Ovary (tissue), 9 donors: ENCODE data around the gene DNAJC8. TPM values are rescaled to one million over a fixed set of nuclear protein-coding genes. Genes with fewer than 3 reads are reported as not detected.

Experiments
- DNase-seq, 5 donors: peaks; one replicate each; pipeline ENCODE4 v3.0.0-alpha.2; 2019 to 2020
- H3K27ac ChIP-seq, 2 donors: fragments of 200-600 bp; one replicate each; pipeline versions ENCODE4 v1.5.1 to v1.8.0; 2019 to 2022
- H3K27me3 ChIP-seq: fragments of 200-600 bp; one replicate; pipeline ENCODE4 v1.8.0; 2022
- H3K36me3 ChIP-seq: fragments of 200-600 bp; sonication (generic); one replicate; pipeline ENCODE4 v1.5.1; 2019
- H3K4me1 ChIP-seq: one replicate; pipeline ENCODE4 v1.8.1; 2013; ENCODE audit warnings: mild to moderate bottlenecking, moderate library complexity; ENCODE audit not compliant: insufficient read depth
- H3K4me3 ChIP-seq: fragments of 200-600 bp; sonication (generic); one replicate; pipeline ENCODE4 v1.5.1; 2017
- H3K9me3 ChIP-seq, 2 donors: fragments of 200-600 bp in 1 of 2; sonication (generic) in 1 of 2; one replicate each; pipeline versions ENCODE4 v1.5.1 to v1.8.1; 2013 to 2019; ENCODE audit warnings: mild to moderate bottlenecking in 1 of 2, moderate library complexity in 1 of 2
- CTCF ChIP-seq, 3 donors: fragments of 450-650 bp in 2 of 3; fragments of 200-600 bp in 1 of 3; IDR thresholded peaks; one replicate each; pipeline versions ENCODE4 v1.5.1 to v1.8.0; 2016 to 2022; ENCODE audit warnings: antibody characterized with exemption in 3 of 3, mild to moderate bottlenecking in 1 of 3
- EP300 ChIP-seq: sonication (generic); formaldehyde crosslinking; IDR thresholded peaks from one replicate; pipeline ENCODE4 v1.6.1; 2017; ENCODE audit warnings: antibody characterized with exemption
- POLR2A ChIP-seq: fragments of 450-650 bp; IDR thresholded peaks from one replicate; pipeline ENCODE4 v1.6.1; 2017; ENCODE audit warnings: antibody characterized with exemption, mild to moderate bottlenecking, moderate library complexity
- WGBS, 3 donors: extraction: QIAGEN DNeasy Blood & Tissue Kit in 1 of 3; methylation state at CpG; one replicate each; pipeline versions ENCODE4 v1.1.5 to v1.1.7; 2013 to 2017; 5-methylcytosine and 5-hydroxymethylcytosine counted together
- intact Hi-C, 4 donors: fragments of 100-400 bp; cut with DNase I; formaldehyde crosslinking; loops; one replicate each; pipeline versions ENCODE4 v1.11.0 to v1.15.1; 2022 to 2023
- polyA plus RNA-seq, 2 donors: library from polyadenylated mRNA; stranded (reverse); fragments of 200-250 nt in 1 of 2; fragments of 350-450 nt in 1 of 2; fragmentation: Illumina TruSeq in 1 of 2; extraction: RNeasy Lipid Tissue Mini Kit (QIAGEN cat#74804) in 1 of 2; gene quantifications; one replicate each; pipeline ENCODE4 v1.2.3, GENCODE V29; 2013 to 2014
- total RNA-seq, 7 donors: library from RNA; depleted of rRNA in 2 of 7; stranded (reverse); fragments of >200 nt in 2 of 7; fragmentation: NEBNext Ultra II Directional in 3 of 7; extraction: Animal tissue kit (Norgen Biotek cat#: 25700) in 3 of 7; gene quantifications; one replicate each; pipeline versions ENCODE4 v1.1.0 to v1.2.4, GENCODE V29; 2016 to 2023
- donor health status: DM: no; HTN: no; CAD: no; lungs with moderate emphysema.
- donor health status: DM: no; HTN: no; CAD: no.
- donor health status: Bipolar disorder and iron deficiency.
- donor health status: DM: yes; HTN: yes; CAD: no.
- donor health status: DM: no; HTN: no; CAD: no.
- donor health status: DM: yes; HTN: yes; CAD: no.

Gene DNAJC8
- total and polyA plus RNA-seq, 9 donors, result 61.2 to 181 (median 77.9) TPM

- Histone ChIP-seq H3K4me3 (no peak overlapping the region), H3K27ac (no peak overlapping the region), H3K9me3 (no peaks in the 10 kb centered on the region), H3K36me3 (no peaks in the 10 kb centered on the region), H3K27me3 (no peaks in the 10 kb centered on the region), H3K4me1 (peaks cover 2% of the 10 kb centered on the region)
- intact Hi-C loops, result no loop called here
- TF ChIP-seq EP300 (no peak), CTCF (IDR thresholded peaks at IDR 0.05) (no peak), POLR2A (no peak)
- WGBS, 3 donors, result 54 to 81% (median 65%) methylated on average over 4 of the region's 4 CpGs
- DNase-seq, result no peak
Measured at GRCh38 chr1:28155628-28156027, 77.2 kb downstream of the DNAJC8 start.

- 73 to 77% (median 74%) methylated on average over 9 of the region's 9 CpGs for WGBS, 3 donors
- Histone ChIP-seq H3K36me3 (no peaks in the 10 kb centered on the region), H3K9me3 (no peaks in the 10 kb centered on the region), H3K27me3 (no peaks in the 10 kb centered on the region), H3K27ac (no peak overlapping the region), H3K4me1 (peaks cover 2% of the 10 kb centered on the region), H3K4me3 (no peak overlapping the region)
- intact Hi-C loops, result no loop called here
- no peak for TF ChIP-seq CTCF (IDR thresholded peaks at IDR 0.05)
- no peak for TF ChIP-seq EP300
- TF ChIP-seq POLR2A, result no peak
- DNase-seq, result no peak
Measured at GRCh38 chr1:28154078-28154594, 78.7 kb downstream of the DNAJC8 start.

Other genes with a start within 250 kb of the DNAJC8 start
- 10 to 100 TPM in 6 of 7 donors, 1 to 10 TPM in 1; 7.2 to 25.7 (median 18.0) TPM for gene EYA3, start 144.4 kb downstream of the DNAJC8 start, total RNA-seq
- 10 to 100 TPM in 1 of 2 donors, 1 to 10 TPM in 1; 5.4 to 12.9 TPM for gene EYA3, start 144.4 kb downstream of the DNAJC8 start, polyA plus RNA-seq
- 1 to 10 TPM in 5 of 7 donors, under 1 TPM in 2; 0.72 to 4.4 (median 1.5) TPM for gene PTAFR, start 56.3 kb downstream of the DNAJC8 start, total RNA-seq
- gene PTAFR, start 56.3 kb downstream of the DNAJC8 start, polyA plus RNA-seq, result 1 to 10 TPM in 1 of 2 donors, under 1 TPM in 1; 0.84 to 7.2 TPM
- 100 to 1,000 TPM in 3 of 7 donors, 10 to 100 TPM in 4; 87.2 to 221 (median 94.4) TPM for gene ATP5IF1, start 3.1 kb upstream of the DNAJC8 start, total RNA-seq
- gene ATP5IF1, start 3.1 kb upstream of the DNAJC8 start, polyA plus RNA-seq, result 100 to 1,000 TPM; 103 to 226 TPM
- gene SESN2, start 26.5 kb upstream of the DNAJC8 start, total RNA-seq, result 10 to 100 TPM; 17.8 to 79.9 (median 29.1) TPM
- gene SESN2, start 26.5 kb upstream of the DNAJC8 start, polyA plus RNA-seq, result 10 to 100 TPM in 1 of 2 donors, 1 to 10 TPM in 1; 7.4 to 15.2 TPM
- 10 to 100 TPM in 1 of 7 donors, 1 to 10 TPM in 6; 6.4 to 14.5 (median 8.6) TPM for gene MED18, start 96.0 kb upstream of the DNAJC8 start, total RNA-seq
- gene MED18, start 96.0 kb upstream of the DNAJC8 start, polyA plus RNA-seq, result 10 to 100 TPM in 1 of 2 donors, 1 to 10 TPM in 1; 9.0 to 15.3 TPM
- 10 to 100 TPM; 20.1 to 37.7 (median 31.8) TPM for gene PHACTR4, start 136.7 kb upstream of the DNAJC8 start, total RNA-seq
- 10 to 100 TPM; 20.3 to 50.8 TPM for gene PHACTR4, start 136.7 kb upstream of the DNAJC8 start, polyA plus RNA-seq